Tibial nerve (tissue), 4 donors: ENCODE measurements around the gene TAF4B.

ENCODE experiments used
- CTCF ChIP-seq, 5 experiments: fragments of 200-600 bp in 3 of 5; fragments of 450-650 bp in 2 of 5; sonication (generic) in 3 of 5; IDR thresholded peaks; one replicate each; pipeline ENCODE4 v1.5.1; 2016 to 2019; ENCODE audit warnings: antibody characterized with exemption in 5 of 5, mild to moderate bottlenecking in 3 of 5, moderate library complexity in 2 of 5
- EP300 ChIP-seq, 2 donors: sonication (generic); formaldehyde crosslinking; IDR thresholded peaks; one replicate each; pipeline ENCODE4 v1.6.1; 2017; ENCODE audit warnings: antibody characterized with exemption in 2 of 2, mild to moderate bottlenecking in 1 of 2

- TF ChIP-seq CTCF (IDR thresholded peaks at IDR 0.05), result no peak
- no peak for TF ChIP-seq EP300 (IDR thresholded peaks at IDR 0.05)
These were observed 86.0 kb downstream of the TAF4B start for GRCh38 chr18:26312199-26312598.
